C4-2B (cell line): Measurements from ENCODE around the gene RHO.
A peak's percentile ranks its signal among the peaks of the same experiment; 100 is the strongest.

ENCODE experiments used
- H3K27ac ChIP-seq: fragments of 450-650 bp; 2 replicates; pipeline ENCODE4 v1.5.1; 2017
- ZFX ChIP-seq: fragments of 450-650 bp; IDR thresholded peaks from 2 replicates; pipeline ENCODE4 v1.6.1; 2017
- TF ChIP-seq, protein P1 (sequence below): fragments of 450-650 bp; conservative IDR thresholded peaks from 2 replicates; pipeline ENCODE4 v1.5.1; 2017; ENCODE audit warnings: mild to moderate bottlenecking

The RHO gene

GRCh38 chr3:129576514-129577352 lies 48.3 kb downstream of the RHO start:
- peak overlapping the region; percentile 3; the same call in 1 of the 2 replicates for H3K27ac ChIP-seq
- TF ChIP-seq ZFX: no peak
- TF ChIP-seq, protein P1, sequence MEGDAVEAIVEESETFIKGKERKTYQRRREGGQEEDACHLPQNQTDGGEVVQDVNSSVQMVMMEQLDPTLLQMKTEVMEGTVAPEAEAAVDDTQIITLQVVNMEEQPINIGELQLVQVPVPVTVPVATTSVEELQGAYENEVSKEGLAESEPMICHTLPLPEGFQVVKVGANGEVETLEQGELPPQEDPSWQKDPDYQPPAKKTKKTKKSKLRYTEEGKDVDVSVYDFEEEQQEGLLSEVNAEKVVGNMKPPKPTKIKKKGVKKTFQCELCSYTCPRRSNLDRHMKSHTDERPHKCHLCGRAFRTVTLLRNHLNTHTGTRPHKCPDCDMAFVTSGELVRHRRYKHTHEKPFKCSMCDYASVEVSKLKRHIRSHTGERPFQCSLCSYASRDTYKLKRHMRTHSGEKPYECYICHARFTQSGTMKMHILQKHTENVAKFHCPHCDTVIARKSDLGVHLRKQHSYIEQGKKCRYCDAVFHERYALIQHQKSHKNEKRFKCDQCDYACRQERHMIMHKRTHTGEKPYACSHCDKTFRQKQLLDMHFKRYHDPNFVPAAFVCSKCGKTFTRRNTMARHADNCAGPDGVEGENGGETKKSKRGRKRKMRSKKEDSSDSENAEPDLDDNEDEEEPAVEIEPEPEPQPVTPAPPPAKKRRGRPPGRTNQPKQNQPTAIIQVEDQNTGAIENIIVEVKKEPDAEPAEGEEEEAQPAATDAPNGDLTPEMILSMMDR: no peak

- TF ChIP-seq, protein P1: no peak
- TF ChIP-seq ZFX: no peak
- peak overlapping the region; percentile 3; the same call in 1 of the 2 replicates for H3K27ac ChIP-seq
These were observed 48.9 kb downstream of the RHO start for GRCh38 chr3:129577366-129577765.

GRCh38 chr3:129577925-129578786 lies 49.7 kb downstream of the RHO start:
- no peak overlapping the region for H3K27ac ChIP-seq
- TF ChIP-seq, protein P1: no peak
- TF ChIP-seq ZFX: no peak

DNA sequence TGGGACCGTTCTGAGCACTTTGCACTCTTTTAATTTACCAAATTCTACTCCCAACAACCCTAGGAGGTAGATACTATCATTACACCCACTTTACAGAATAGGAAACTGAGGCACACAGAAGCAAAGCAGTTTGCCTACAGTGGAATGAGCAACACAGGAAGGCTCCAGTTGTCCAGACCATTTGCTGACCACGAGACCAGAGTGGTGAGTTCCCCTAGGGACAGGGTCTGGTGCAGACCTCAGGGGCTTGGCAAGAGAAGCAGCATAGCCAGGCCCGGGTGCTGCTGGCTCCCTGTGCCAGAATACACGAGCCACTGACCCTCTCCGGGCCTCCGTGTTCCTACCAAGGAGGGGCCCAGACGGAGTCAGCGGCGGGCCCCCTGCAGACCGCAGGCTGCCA lies 51.6 kb downstream of the RHO start:
- TF ChIP-seq ZFX: no peak
- TF ChIP-seq, protein P1: no peak
- H3K27ac ChIP-seq: no peak overlapping the region

- TF ChIP-seq, protein P1: no peak
- TF ChIP-seq ZFX: no peak
- no peak overlapping the region for H3K27ac ChIP-seq
These were observed 53.2 kb downstream of the RHO start for GRCh38 chr3:129581623-129582022.

GRCh38 chr3:129582799-129583198 lies 54.4 kb downstream of the RHO start:
- H3K27ac ChIP-seq: no peak overlapping the region
- TF ChIP-seq, protein P1: no peak
- TF ChIP-seq ZFX: no peak

- no peak for TF ChIP-seq ZFX
- TF ChIP-seq, protein P1: no peak
- H3K27ac ChIP-seq: no peak overlapping the region
These were observed 54.9 kb downstream of the RHO start for GRCh38 chr3:129583289-129583688.
